HEK293 (cell line): ENCODE results near the gene ZNF576.

Source experiments
- CTCF ChIA-PET: fragments of 350-600 bp; formaldehyde crosslinking; extraction: SDS; loops from one replicate; lab custom pipeline; 2021; ENCODE audit warnings: antibody characterized with exemption; lab: Yijun Ruan, JAX
- POLR2A ChIA-PET: fragments of 300-600 bp; formaldehyde crosslinking; extraction: SDS; loops from one replicate; lab custom pipeline; 2020; ENCODE audit warnings: antibody characterized with exemption, inconsistent platforms; lab: Yijun Ruan, JAX
- H3K27ac ChIP-seq: fragments of 200-500 bp; sonication (Bioruptor generic); 2 replicates; pipeline ENCODE4 v1.5.1; 2014; ENCODE audit warnings: low read depth, low read length, control low read depth, inconsistent platforms; ENCODE audit errors: extremely low read depth
- H3K36me3 ChIP-seq, 2 experiments: fragments of 200-500 bp in 1 of 2; sonication (Bioruptor generic) in 1 of 2; 1 replicate in 1 of 2; 2 replicates in 1 of 2; pipeline ENCODE4 v1.5.1; 2014 to 2017; ENCODE audit warnings: inconsistent platforms in 2 of 2, low read length in 2 of 2; ENCODE audit not compliant: control insufficient read depth in 2 of 2, insufficient read depth in 1 of 2
- H3K4me1 ChIP-seq: fragments of 200-500 bp; sonication (Bioruptor generic); 2 replicates; pipeline ENCODE4 v1.5.1; 2014; ENCODE audit warnings: mild to moderate bottlenecking, low read length, inconsistent platforms; ENCODE audit not compliant: control insufficient read depth, insufficient read depth
- H3K4me3 ChIP-seq: 2 replicates; pipeline ENCODE4 v1.5.1; 2011; ENCODE audit warnings: low read depth, mild to moderate bottlenecking, control low read depth, low read length, moderate library complexity
- H3K9me3 ChIP-seq: fragments of 200-500 bp; sonication (Bioruptor generic); 2 replicates; pipeline ENCODE4 v1.5.1; 2014; ENCODE audit warnings: low read depth, low read length, inconsistent platforms; ENCODE audit not compliant: control insufficient read depth, insufficient read depth
- BCL11A ChIP-seq: fragments of 450-650 bp; formaldehyde crosslinking; IDR thresholded peaks from 2 replicates; pipeline ENCODE4 v1.5.1; 2016; ENCODE audit warnings: low read depth, missing biosample characterization, missing genetic modification characterization
- HOXD13 ChIP-seq: sonication (generic); formaldehyde crosslinking; IDR thresholded peaks from 2 replicates; pipeline ENCODE4 v1.8.0; 2022; ENCODE audit warnings: missing genetic modification reagents, borderline replicate concordance
- RBAK ChIP-seq: fragments of 450-650 bp; formaldehyde crosslinking; IDR thresholded peaks from 2 replicates; pipeline ENCODE4 v1.5.1; 2016; ENCODE audit warnings: missing biosample characterization, missing genetic modification characterization
- ZBTB48 ChIP-seq: fragments of 450-650 bp; formaldehyde crosslinking; IDR thresholded peaks from 2 replicates; pipeline ENCODE4 v1.5.1; 2016; ENCODE audit warnings: missing biosample characterization, missing genetic modification characterization
- ZEB2 ChIP-seq: fragments of 450-650 bp; formaldehyde crosslinking; IDR thresholded peaks from 2 replicates; pipeline ENCODE4 v1.5.1; 2016; ENCODE audit warnings: missing biosample characterization, missing genetic modification characterization
- ZNF112 ChIP-seq: fragments of 450-650 bp; formaldehyde crosslinking; IDR thresholded peaks from 2 replicates; pipeline ENCODE4 v1.5.0; 2017; ENCODE audit warnings: missing biosample characterization, missing genetic modification characterization
- ZNF140 ChIP-seq: fragments of 450-650 bp; formaldehyde crosslinking; IDR thresholded peaks from 2 replicates; pipeline ENCODE4 v1.5.1; 2016; ENCODE audit warnings: missing biosample characterization, missing genetic modification characterization
- ZNF16 ChIP-seq: fragments of 450-650 bp; formaldehyde crosslinking; IDR thresholded peaks from 2 replicates; pipeline ENCODE4 v1.5.1; 2016; ENCODE audit warnings: low read depth, missing biosample characterization, missing genetic modification characterization
- ZNF184 ChIP-seq: fragments of 450-650 bp; IDR thresholded peaks from 2 replicates; pipeline ENCODE4 v1.5.1; 2018; ENCODE audit warnings: missing biosample characterization, mild to moderate bottlenecking, missing genetic modification characterization
- ZNF266 ChIP-seq: fragments of 450-650 bp; formaldehyde crosslinking; IDR thresholded peaks from 2 replicates; pipeline ENCODE4 v1.5.1; 2016; ENCODE audit warnings: missing biosample characterization, missing genetic modification characterization, low read depth
- ZNF629 ChIP-seq: fragments of 450-650 bp; formaldehyde crosslinking; IDR thresholded peaks from 2 replicates; pipeline ENCODE4 v1.5.1; 2017; ENCODE audit warnings: missing biosample characterization, missing genetic modification characterization
- TF ChIP-seq, protein P1 (sequence below): fragments of 450-650 bp; formaldehyde crosslinking; IDR thresholded peaks from 2 replicates; pipeline ENCODE4 v1.5.1; 2016; ENCODE audit warnings: missing biosample characterization, missing genetic modification characterization
- TF ChIP-seq, protein P2 (sequence below): fragments of 450-650 bp; formaldehyde crosslinking; IDR thresholded peaks from 2 replicates; pipeline ENCODE4 v1.5.1; 2016; ENCODE audit warnings: missing biosample characterization, missing genetic modification characterization
- TF ChIP-seq, protein P3 (sequence below): fragments of 450-650 bp; formaldehyde crosslinking; IDR thresholded peaks from 2 replicates; pipeline ENCODE4 v1.5.1; 2016; ENCODE audit warnings: missing biosample characterization, missing genetic modification characterization, borderline replicate concordance
- TF ChIP-seq, protein P4 (sequence below): fragments of 450-650 bp; formaldehyde crosslinking; IDR thresholded peaks from 2 replicates; pipeline ENCODE4 v1.5.1; 2016; ENCODE audit warnings: missing biosample characterization, missing genetic modification characterization
- TF ChIP-seq, protein P5 (sequence below): fragments of 450-650 bp; IDR thresholded peaks from 2 replicates; pipeline ENCODE4 v1.5.1; 2018; ENCODE audit warnings: missing biosample characterization, mild to moderate bottlenecking, missing genetic modification characterization
- TF ChIP-seq, protein P6 (sequence below): fragments of 450-650 bp; formaldehyde crosslinking; IDR thresholded peaks from 2 replicates; pipeline ENCODE4 v1.5.1; 2016; ENCODE audit warnings: missing biosample characterization, missing genetic modification characterization

Gene ZNF576

DNA sequence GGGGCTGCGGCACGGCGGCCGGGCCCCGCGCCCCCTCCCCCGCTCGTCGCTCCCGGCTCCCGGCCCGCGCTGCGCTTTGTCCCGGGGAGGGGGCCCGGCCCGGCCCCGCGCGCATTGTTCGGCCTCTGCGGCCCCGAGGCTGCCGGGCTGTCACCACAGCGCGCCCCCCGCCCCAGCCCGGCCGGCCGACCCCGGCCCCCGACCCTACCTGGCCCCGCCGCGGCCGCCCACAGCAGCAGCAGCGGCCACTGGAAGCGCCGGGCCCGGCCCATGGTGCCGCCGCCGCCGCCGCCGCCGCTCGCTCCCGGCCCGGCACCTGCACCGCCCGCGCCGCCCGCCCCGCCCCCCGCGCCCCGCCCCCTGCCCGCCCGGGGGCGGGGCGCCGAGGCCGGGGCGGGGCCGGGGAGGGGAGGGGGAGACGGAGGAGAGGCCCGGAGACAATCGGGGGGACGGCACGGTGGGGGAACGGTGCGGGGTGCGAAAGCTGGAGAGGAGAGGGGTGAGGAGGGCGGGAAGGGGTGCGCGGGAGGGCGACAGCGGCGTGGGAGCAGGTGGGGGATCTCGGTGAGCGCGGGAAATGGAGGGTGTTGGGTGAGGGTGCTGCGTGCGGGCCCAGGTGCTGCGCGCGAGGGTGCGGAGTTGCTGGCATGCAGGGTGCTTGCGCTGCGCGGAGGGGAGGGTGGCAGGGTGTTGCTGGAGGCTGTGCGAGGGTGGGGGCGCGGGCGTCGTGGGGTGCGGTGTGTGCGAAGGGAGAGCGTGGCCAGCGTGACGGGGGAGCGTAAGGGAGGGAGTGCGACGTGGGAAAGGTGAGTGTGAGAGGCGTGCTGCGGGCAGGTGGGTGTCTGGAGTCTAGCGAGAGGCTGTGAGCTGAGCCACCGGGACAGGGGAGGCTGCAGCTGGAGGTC lies 43.4 kb downstream of the ZNF576 start, which contains the start of gene CADM4 (continued):
- TF ChIP-seq, protein P1, sequence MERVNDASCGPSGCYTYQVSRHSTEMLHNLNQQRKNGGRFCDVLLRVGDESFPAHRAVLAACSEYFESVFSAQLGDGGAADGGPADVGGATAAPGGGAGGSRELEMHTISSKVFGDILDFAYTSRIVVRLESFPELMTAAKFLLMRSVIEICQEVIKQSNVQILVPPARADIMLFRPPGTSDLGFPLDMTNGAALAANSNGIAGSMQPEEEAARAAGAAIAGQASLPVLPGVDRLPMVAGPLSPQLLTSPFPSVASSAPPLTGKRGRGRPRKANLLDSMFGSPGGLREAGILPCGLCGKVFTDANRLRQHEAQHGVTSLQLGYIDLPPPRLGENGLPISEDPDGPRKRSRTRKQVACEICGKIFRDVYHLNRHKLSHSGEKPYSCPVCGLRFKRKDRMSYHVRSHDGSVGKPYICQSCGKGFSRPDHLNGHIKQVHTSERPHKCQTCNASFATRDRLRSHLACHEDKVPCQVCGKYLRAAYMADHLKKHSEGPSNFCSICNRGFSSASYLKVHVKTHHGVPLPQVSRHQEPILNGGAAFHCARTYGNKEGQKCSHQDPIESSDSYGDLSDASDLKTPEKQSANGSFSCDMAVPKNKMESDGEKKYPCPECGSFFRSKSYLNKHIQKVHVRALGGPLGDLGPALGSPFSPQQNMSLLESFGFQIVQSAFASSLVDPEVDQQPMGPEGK: peak; percentile 99
- TF ChIP-seq, protein P2, sequence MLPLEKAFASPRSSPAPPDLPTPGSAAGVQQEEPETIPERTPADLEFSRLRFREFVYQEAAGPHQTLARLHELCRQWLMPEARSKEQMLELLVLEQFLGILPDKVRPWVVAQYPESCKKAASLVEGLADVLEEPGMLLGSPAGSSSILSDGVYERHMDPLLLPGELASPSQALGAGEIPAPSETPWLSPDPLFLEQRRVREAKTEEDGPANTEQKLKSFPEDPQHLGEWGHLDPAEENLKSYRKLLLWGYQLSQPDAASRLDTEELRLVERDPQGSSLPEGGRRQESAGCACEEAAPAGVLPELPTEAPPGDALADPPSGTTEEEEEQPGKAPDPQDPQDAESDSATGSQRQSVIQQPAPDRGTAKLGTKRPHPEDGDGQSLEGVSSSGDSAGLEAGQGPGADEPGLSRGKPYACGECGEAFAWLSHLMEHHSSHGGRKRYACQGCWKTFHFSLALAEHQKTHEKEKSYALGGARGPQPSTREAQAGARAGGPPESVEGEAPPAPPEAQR (tag by site-specific recombination): peak; percentile 83
- TF ChIP-seq, protein P3, sequence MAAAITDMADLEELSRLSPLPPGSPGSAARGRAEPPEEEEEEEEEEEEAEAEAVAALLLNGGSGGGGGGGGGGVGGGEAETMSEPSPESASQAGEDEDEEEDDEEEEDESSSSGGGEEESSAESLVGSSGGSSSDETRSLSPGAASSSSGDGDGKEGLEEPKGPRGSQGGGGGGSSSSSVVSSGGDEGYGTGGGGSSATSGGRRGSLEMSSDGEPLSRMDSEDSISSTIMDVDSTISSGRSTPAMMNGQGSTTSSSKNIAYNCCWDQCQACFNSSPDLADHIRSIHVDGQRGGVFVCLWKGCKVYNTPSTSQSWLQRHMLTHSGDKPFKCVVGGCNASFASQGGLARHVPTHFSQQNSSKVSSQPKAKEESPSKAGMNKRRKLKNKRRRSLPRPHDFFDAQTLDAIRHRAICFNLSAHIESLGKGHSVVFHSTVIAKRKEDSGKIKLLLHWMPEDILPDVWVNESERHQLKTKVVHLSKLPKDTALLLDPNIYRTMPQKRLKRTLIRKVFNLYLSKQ (tag by site-specific recombination): peak; percentile 80
- 0 out of 2 replicates have a peak, but pooled peaks have one; percentile 13 for TF ChIP-seq ZNF266 (tag by site-specific recombination)

DNA sequence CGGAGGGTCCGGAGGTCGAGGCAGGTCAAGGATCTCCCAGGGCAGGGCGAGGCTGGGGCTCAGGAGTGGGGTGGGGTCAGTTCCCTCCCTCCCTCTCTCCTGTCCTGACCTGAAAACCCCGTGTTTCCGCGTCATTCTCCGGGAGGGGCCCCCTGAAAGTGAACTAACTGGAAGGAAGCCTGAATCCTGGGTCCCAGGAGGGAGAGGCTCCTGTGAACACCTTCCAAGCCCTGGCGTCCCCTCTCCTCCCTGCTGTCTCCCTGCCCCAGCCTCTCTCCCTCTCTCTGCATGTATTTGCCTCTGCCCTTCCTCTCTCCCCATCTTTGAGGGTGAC lies 44.0 kb downstream of the ZNF576 start:
- Histone ChIP-seq H3K4me1 (peaks cover 17% of the 10 kb centered on the region), H3K27ac (peak overlapping the region; percentile 34; the same call in 1 of the 2 replicates), H3K36me3 (peaks cover 0 to 5% of the 10 kb centered on the region in 2 experiments; a peak in 1 of 3 replicates), H3K4me3 (no peak overlapping the region), H3K9me3 (no peaks in the 10 kb centered on the region)
- ChIA-PET CTCF (interaction anchor here (4.5 kb wide), 1 partner anchor 12 kb away, joined by 27 read pairs; no protein-coding TSS in a partner anchor), POLR2A (interaction anchor here (1.4 to 2.9 kb wide), 2 partner anchors 12 to 28 kb away, joined by 6 to 13 read pairs; no protein-coding TSS in a partner anchor)
- TF ChIP-seq, protein P4, sequence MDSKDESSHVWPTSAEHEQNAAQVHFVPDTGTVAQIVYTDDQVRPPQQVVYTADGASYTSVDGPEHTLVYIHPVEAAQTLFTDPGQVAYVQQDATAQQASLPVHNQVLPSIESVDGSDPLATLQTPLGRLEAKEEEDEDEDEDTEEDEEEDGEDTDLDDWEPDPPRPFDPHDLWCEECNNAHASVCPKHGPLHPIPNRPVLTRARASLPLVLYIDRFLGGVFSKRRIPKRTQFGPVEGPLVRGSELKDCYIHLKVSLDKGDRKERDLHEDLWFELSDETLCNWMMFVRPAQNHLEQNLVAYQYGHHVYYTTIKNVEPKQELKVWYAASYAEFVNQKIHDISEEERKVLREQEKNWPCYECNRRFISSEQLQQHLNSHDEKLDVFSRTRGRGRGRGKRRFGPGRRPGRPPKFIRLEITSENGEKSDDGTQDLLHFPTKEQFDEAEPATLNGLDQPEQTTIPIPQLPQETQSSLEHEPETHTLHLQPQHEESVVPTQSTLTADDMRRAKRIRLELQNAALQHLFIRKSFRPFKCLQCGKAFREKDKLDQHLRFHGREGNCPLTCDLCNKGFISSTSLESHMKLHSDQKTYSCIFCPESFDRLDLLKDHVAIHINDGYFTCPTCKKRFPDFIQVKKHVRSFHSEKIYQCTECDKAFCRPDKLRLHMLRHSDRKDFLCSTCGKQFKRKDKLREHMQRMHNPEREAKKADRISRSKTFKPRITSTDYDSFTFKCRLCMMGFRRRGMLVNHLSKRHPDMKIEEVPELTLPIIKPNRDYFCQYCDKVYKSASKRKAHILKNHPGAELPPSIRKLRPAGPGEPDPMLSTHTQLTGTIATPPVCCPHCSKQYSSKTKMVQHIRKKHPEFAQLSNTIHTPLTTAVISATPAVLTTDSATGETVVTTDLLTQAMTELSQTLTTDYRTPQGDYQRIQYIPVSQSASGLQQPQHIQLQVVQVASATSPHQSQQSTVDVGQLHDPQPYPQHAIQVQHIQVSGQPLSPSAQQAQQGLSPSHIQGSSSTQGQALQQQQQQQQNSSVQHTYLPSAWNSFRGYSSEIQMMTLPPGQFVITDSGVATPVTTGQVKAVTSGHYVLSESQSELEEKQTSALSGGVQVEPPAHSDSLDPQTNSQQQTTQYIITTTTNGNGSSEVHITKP: peak; percentile 46
- TF ChIP-seq ZBTB48 (no peak), ZNF112 (tag by site-specific recombination) (0 out of 2 replicates have a peak, but pooled peaks have one; percentile 13), HOXD13 (no peak), ZNF184 (no peak), ZEB2 (tag by site-specific recombination) (no peak), ZNF16 (tag by site-specific recombination) (no peak), RBAK (tag by site-specific recombination) (0 out of 2 replicates have a peak, but pooled peaks have one; percentile 7), ZNF140 (tag by site-specific recombination) (no peak), BCL11A (tag by site-specific recombination) (0 out of 2 replicates have a peak, but pooled peaks have one; percentile 10), ZNF629 (no peak)
- TF ChIP-seq, protein P5, sequence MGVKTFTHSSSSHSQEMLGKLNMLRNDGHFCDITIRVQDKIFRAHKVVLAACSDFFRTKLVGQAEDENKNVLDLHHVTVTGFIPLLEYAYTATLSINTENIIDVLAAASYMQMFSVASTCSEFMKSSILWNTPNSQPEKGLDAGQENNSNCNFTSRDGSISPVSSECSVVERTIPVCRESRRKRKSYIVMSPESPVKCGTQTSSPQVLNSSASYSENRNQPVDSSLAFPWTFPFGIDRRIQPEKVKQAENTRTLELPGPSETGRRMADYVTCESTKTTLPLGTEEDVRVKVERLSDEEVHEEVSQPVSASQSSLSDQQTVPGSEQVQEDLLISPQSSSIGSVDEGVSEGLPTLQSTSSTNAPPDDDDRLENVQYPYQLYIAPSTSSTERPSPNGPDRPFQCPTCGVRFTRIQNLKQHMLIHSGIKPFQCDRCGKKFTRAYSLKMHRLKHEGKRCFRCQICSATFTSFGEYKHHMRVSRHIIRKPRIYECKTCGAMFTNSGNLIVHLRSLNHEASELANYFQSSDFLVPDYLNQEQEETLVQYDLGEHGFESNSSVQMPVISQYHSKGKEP (tag by site-specific recombination): no peak
- TF ChIP-seq, protein P6, sequence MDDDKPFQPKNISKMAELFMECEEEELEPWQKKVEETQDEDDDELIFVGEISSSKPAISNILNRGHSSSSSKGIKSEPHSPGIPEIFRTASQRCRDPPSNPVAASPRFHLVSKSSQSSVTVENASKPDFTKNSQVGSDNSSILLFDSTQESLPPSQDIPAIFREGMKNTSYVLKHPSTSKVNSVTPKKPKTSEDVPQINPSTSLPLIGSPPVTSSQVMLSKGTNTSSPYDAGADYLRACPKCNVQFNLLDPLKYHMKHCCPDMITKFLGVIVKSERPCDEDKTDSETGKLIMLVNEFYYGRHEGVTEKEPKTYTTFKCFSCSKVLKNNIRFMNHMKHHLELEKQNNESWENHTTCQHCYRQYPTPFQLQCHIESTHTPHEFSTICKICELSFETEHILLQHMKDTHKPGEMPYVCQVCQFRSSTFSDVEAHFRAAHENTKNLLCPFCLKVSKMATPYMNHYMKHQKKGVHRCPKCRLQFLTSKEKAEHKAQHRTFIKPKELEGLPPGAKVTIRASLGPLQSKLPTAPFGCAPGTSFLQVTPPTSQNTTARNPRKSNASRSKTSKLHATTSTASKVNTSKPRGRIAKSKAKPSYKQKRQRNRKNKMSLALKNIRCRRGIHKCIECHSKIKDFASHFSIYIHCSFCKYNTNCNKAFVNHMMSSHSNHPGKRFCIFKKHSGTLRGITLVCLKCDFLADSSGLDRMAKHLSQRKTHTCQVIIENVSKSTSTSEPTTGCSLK: peak; percentile 3; the same call in 1 of the 2 replicates
